MCF 10A (cell line): Measurements from ENCODE around the gene ZNF2. TPM values are rescaled to one million over a fixed set of nuclear protein-coding genes. Genes with fewer than 3 reads are reported as not detected.
"Not testable (repeated sequence)": the region's sequence is repeated elsewhere in the genome, so short reads cannot be mapped to it uniquely, and the experiment has no call there.

Experiments
- BruUV-seq: library from RNA; stranded (reverse); fragments of 400-500 nt; replicated peaks from 2 replicates; lab custom pipeline; 2021; lab: Mats Ljungman, UMichigan
- CTCF ChIA-PET: fragments of 300-600 bp; sonication (Branson Sonifier 250); formaldehyde crosslinking; extraction: SDS; loops from one replicate; lab custom pipeline; 2021; ENCODE audit warnings: antibody characterized with exemption, inconsistent platforms; lab: Yijun Ruan, JAX
- POLR2A ChIA-PET: fragments of 300-600, 350-650 bp; sonication (Branson Sonifier 250); formaldehyde crosslinking; extraction: SDS; loops from one replicate; lab custom pipeline; 2020; ENCODE audit warnings: antibody characterized with exemption, inconsistent platforms; lab: Yijun Ruan, JAX
- DNase-seq: peaks from one replicate; pipeline ENCODE4 v3.0.0-alpha.2; 2018; ENCODE audit not compliant: unreplicated experiment
- H3K27ac Mint-ChIP-seq: one replicate; pipeline ENCODE4 v1.8.0; 2022; ENCODE audit warnings: mild to moderate bottlenecking, low read depth, mixed read lengths; ENCODE audit not compliant: unreplicated experiment
- H3K27me3 Mint-ChIP-seq: one replicate; pipeline ENCODE4 v1.8.0; 2022; ENCODE audit warnings: mixed read lengths; ENCODE audit not compliant: insufficient read depth, unreplicated experiment
- H3K36me3 Mint-ChIP-seq: one replicate; pipeline ENCODE4 v1.8.0; 2022; ENCODE audit warnings: mild to moderate bottlenecking, moderate library complexity, mixed read lengths; ENCODE audit not compliant: insufficient read depth, unreplicated experiment
- H3K4me1 Mint-ChIP-seq: one replicate; pipeline ENCODE4 v1.8.0; 2022; ENCODE audit warnings: mixed read lengths; ENCODE audit not compliant: insufficient read depth, unreplicated experiment
- H3K4me3 Mint-ChIP-seq: one replicate; pipeline ENCODE4 v1.8.0; 2022; ENCODE audit warnings: mild to moderate bottlenecking, moderate library complexity, mixed read lengths; ENCODE audit not compliant: unreplicated experiment
- H3K9me3 Mint-ChIP-seq: one replicate; pipeline ENCODE4 v1.8.0; 2022; ENCODE audit warnings: mixed read lengths; ENCODE audit not compliant: unreplicated experiment
- CTCF ChIP-seq: fragments of 200-600 bp; IDR thresholded peaks from one replicate; pipeline ENCODE4 v1.8.0; 2022; ENCODE audit warnings: antibody characterized with exemption, mild to moderate bottlenecking; ENCODE audit not compliant: unreplicated experiment
- intact Hi-C: fragments of 100-400 bp; cut with micrococcal nuclease; formaldehyde crosslinking; loops from 2 replicates; pipeline ENCODE4 v1.14.1; 2022
- total RNA-seq: library from RNA; stranded (reverse); gene quantifications from 2 replicates; pipeline ENCODE4 v1.2.3, GENCODE V29; 2022

ZNF2 gene
- total RNA-seq, 1 experiment from 2014 or later: 4.1 TPM

GRCh38 chr2:95181774-95182173 is 16.2 kb downstream of the ZNF2 start:
- Mint-ChIP-seq H3K9me3 (peaks cover 12% of the 10 kb centered on the region), H3K27ac (no peak overlapping the region), H3K4me1 (no peaks in the 10 kb centered on the region), H3K36me3 (peaks cover 38% of the 10 kb centered on the region), H3K27me3 (no peaks in the 10 kb centered on the region), H3K4me3 (no peak overlapping the region)
- no peak for DNase-seq
- ChIA-PET CTCF (interaction anchor here (1.0 kb wide), 1 partner anchor 9 kb away, joined by 3 read pairs; no protein-coding TSS in a partner anchor), POLR2A (no interaction called here)
- BruUV-seq: no TSS peak
- intact Hi-C loops: no loop called here
- TF ChIP-seq CTCF: no peak

DNA sequence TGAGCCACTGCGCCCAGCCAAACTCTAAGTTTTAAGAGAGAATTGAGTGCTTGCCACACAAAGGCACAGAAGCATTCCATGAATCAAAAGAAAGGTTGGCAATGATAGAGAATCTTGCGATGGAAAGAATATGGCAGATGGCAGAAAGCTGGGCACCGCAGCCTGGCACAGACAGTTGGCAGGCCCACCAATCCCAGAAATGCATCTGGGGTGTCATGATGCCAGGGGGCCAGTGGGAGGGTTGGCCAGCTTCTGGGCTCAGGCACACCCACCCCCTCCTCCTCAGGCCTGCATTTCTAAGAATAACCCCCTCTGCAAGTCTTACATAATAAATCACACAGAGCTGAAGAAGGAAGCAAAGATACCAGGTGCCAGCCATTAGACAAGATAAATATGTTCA is 19.6 kb downstream of the ZNF2 start:
- H3K36me3 Mint-ChIP-seq: peaks cover 26% of the 10 kb centered on the region
- no peak overlapping the region for H3K27ac Mint-ChIP-seq
- no peaks in the 10 kb centered on the region for H3K4me1 Mint-ChIP-seq
- H3K27me3 Mint-ChIP-seq: peaks cover 9% of the 10 kb centered on the region
- H3K9me3 Mint-ChIP-seq: peaks cover 9% of the 10 kb centered on the region
- CTCF ChIA-PET: interaction anchor here (0.6 to 1.3 kb wide), 6 partner anchors 10 to 208 kb away, joined by 3 to 7 read pairs (median 4); no protein-coding TSS in a partner anchor
- intact Hi-C loops: no loop called here
- H3K4me3 Mint-ChIP-seq: no peak overlapping the region
- no TSS peak for BruUV-seq
- no peak for TF ChIP-seq CTCF
- POLR2A ChIA-PET: interaction anchor here (1.5 kb wide), 1 partner anchor 12 kb away, joined by 4 read pairs; no protein-coding TSS in a partner anchor
- DNase-seq: no peak

GRCh38 chr2:95185973-95186372 is 20.4 kb downstream of the ZNF2 start:
- ChIA-PET CTCF (interaction anchor here (0.7 to 1.3 kb wide), 4 partner anchors 11 to 159 kb away, joined by 3 to 7 read pairs (median 4); partner anchors contain the start of gene ZNF892), POLR2A (interaction anchor here (0.6 to 1.5 kb wide), 2 partner anchors 12 kb away, joined by 3 to 4 read pairs; no protein-coding TSS in a partner anchor)
- Mint-ChIP-seq H3K9me3 (peaks cover 2% of the 10 kb centered on the region), H3K4me3 (no peak overlapping the region), H3K36me3 (peaks cover 19% of the 10 kb centered on the region), H3K27me3 (peaks cover 17% of the 10 kb centered on the region), H3K4me1 (no peaks in the 10 kb centered on the region), H3K27ac (no peak overlapping the region)
- DNase-seq: no peak
- no peak for TF ChIP-seq CTCF
- intact Hi-C loops: no loop called here
- BruUV-seq: no TSS peak

- POLR2A ChIA-PET, H3K4me1 Mint-ChIP-seq, H3K27ac Mint-ChIP-seq, H3K4me3 Mint-ChIP-seq, H3K36me3 Mint-ChIP-seq, H3K9me3 Mint-ChIP-seq, BruUV-seq: not testable (repeated sequence)
- peak; percentile 56 for TF ChIP-seq CTCF
- DNase-seq: peak; percentile 45
- intact Hi-C loops: loop anchor here (1.0 kb wide), 1 partner anchor 122 kb away; no protein-coding TSS in a partner anchor
- peaks cover 24% of the 10 kb centered on the region for H3K27me3 Mint-ChIP-seq
- CTCF ChIA-PET: interaction anchor here (0.6 to 1.7 kb wide), 9 partner anchors 8 to 541 kb away, joined by 3 to 5 read pairs (median 3); no protein-coding TSS in a partner anchor
These were observed 27.3 kb downstream of the ZNF2 start for GRCh38 chr2:95192956-95193355.
